GM21528 (cell line): Measurements from ENCODE around the gene LIG1.

ENCODE experiments used
- ATAC-seq: cut with Tn5 transposase; IDR thresholded peaks from one replicate; pipeline ENCODE4 v1.9.1; 2021; ENCODE audit warnings: mild to moderate bottlenecking, moderate library complexity; ENCODE audit not compliant: unreplicated experiment, low FRiP score

Gene LIG1

DNA sequence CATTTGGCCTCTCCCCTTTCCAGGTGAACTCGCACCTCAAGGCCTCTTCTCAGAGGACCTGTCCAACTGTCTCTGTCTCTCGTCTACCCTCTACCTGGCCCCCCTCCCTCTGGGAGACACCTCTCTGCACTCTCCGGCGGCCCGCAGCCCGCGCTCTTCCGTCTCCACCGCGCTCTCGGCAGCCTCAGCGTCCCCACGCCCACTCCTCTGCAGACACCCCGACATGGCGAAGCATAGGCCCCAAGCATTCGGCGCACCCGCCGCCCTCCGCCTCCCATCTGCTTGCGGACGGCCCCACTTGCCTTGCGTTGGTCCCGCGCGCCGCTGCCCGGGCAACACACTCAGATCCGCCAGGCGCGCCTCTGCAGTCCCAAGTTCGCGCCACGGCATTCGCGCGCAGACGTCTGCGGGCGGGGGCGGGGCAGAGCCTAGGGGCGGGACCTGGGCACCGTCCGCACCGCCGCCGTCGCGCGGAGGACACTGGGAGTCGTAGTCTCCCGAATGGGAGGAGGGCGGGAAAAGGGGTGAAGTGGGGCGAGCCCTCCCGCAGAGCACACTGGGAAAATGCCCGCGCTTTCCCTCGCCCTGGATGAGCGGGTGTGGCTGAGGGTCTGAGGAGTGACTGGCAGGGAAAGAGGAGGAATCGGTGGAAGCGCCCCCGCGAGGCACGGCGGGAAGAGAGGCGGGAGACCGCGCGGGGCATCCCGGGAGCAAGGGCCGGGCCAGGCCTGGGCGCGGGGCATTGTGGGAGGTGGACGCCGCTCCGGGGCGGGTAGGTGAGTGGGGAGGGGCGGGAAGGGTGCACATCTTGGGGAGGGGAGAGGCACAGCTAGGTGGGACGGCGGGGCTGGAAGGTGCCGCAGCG lies at the start of gene LIG1, which contains the start of gene ZSWIM9:
LIG1 (minus strand) TSS at position 406 of the 865 bp plus-strand sequence. CDS start 4,778 bp downstream, outside the sequence.
ZSWIM9 (plus strand) TSS at position 742 of the 865 bp plus-strand sequence. CDS start 1,123 bp downstream, outside the sequence.
- peak; percentile 80 for ATAC-seq

DNA sequence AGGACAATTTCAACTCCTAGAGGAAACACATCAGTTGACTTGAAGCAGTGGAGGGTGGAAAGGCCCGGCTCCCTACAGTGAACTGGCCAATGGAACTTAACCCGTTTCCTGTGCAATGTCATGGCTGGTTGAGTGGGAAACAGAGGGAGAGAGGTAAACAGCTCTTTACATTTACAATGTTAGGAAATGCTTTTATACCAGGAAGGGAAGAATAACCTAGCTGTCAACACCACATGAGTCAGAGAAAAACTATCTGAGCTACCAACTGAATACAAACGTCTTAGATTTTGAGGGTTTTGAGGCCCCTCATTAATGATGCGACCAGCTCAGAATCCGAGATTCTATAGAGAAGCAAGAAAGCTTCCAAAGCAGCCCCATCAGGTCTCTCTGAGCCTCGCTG lies 48.9 kb upstream of the LIG1 start:
- no peak for ATAC-seq

DNA sequence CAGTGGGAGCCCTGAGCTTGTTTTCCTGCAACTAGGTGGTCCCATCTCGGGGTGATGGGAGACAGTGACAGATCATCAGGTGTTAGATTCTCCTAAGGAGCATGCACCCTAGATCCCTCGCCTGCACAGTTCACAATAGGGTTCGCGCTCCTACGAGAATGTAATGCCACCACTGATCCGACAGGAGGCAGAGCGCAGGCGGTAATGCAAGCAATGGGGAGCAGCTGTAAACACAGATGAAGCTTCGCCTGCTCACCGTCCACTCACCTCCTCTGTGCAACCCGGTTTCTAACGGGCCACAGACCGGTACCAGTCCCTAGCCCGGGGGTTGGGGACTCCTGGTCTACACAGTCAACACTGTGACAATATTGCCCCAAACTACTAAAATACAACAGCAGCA lies 46.8 kb upstream of the LIG1 start:
- ATAC-seq, result no peak

DNA sequence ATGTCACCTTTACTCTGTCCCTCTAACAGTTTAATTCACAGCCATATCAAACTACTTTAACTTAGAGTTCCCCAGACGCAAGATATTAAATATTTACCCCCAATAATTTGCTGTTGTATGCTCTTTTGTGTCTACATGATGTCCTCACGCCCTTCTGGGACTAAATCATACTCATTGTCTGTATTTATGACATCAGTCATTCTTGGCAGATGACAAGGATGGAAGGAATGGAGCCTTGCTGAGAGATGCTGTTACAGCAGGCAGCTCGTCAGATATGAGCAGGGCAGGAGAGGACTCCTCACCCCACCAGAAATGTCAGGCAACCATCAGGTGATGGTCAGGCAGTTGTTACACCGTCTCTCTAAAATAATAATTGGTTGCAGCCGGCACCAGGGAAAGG lies 43.8 kb upstream of the LIG1 start:
- no peak for ATAC-seq

GRCh38 chr19:48210005-48210404 lies 39.9 kb upstream of the LIG1 start:
- no peak for ATAC-seq

GRCh38 chr19:48206397-48207093 lies 36.4 kb upstream of the LIG1 start:
- no peak for ATAC-seq

- ATAC-seq, result peak; percentile 86
Observed at GRCh38 chr19:48203794-48204628, 33.9 kb upstream of the LIG1 start.

DNA sequence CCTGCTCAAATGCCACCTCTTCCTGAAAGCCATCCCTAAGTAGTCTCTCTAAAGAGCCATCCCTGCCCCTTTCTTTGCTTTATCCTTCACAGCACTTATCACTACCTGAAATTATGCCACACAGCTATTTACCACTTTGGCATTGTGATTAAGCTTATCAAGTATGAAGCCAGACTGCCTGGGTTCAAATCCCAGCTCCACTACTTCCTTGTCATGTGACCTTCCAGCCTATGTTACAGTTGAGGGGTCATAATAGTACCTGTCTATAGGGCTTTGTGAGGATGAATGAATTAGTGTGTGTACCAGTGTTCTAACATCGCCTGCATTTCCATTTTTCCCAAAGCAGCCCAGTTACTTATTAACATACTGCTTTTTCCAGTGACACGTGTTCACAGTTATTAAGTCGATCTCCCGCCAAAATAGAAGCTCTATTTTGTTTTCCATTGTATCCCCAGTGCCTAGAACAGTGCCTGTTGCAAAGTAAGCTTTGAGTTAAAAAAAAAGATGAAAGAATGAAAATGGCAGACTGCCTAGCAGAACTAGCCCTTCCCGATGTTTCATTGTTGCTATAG lies 33.2 kb upstream of the LIG1 start:
- no peak for ATAC-seq

DNA sequence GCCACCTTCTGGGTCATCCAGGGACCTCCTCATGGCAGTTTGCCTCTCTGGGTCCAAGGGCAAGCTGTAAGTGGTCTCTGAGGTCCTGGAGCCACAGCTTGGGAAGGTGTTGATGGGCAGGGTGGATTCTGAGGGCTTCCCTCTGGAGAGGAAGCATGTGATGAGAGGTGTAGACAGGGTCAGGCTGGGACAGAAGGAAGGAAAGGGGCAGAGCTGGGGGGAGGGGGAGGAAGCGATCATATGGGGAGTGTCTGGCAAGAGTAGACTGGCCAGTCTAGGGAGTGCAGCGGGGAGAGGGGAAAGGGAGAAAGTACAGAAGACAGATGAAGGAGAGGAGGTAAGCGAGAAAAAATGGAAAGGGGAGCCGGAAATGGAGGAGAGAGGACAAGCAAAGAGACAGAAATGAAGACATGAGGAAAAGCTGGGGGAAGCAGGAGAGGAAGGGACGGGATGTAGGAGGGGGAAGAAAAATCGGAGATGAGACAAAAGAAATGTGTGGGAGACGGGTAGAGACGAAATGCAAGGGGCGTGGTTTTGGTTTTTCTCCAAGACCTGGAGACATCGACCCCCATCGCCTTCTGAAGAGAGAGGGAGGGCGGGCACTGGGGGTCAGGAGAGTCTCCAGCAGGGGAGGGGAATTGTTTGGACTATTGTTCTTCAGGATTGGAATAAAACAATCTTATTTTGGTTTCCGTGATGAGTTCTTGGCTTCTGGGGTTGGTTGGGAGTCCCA lies 27.0 kb upstream of the LIG1 start:
- no peak for ATAC-seq

- ATAC-seq, result no peak
Observed at GRCh38 chr19:48196321-48196763, 26.2 kb upstream of the LIG1 start.

- no peak for ATAC-seq
Observed at GRCh38 chr19:48194844-48195830, 25.0 kb upstream of the LIG1 start.

- ATAC-seq, result no peak
Observed at GRCh38 chr19:48194041-48194843, 24.1 kb upstream of the LIG1 start.

GRCh38 chr19:48192750-48193149 lies 22.6 kb upstream of the LIG1 start:
- ATAC-seq, result no peak

GRCh38 chr19:48190885-48191284 lies 20.7 kb upstream of the LIG1 start:
- no peak for ATAC-seq

DNA sequence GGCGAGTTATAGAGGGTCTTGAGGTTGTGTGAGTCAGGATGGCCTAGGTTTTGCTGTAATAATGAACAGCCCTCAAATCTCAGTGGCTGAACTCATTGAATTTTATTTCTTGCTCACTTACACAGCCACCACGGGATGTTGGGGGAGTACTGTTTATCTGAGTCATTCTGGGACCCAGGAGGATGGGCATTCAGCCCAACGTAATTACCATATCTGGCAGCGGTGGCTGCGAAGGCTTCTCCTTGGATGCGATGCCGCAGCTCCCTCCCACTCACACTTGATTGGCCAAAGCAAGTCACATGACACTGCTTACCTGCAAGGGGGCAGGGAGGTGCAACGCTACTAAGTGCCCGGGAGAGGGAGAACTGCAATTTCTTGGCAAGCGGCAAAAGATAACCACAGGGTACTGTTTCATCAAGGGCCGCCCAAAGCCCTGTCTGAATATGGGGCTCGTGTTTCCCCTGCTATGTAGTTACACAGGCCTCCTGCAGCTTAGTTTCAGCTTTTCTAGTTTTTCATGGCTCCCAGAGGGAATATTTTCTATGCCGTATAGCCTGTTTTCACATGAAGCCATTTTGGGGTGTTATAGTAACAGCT lies 20.2 kb upstream of the LIG1 start:
- ATAC-seq, result no peak

DNA sequence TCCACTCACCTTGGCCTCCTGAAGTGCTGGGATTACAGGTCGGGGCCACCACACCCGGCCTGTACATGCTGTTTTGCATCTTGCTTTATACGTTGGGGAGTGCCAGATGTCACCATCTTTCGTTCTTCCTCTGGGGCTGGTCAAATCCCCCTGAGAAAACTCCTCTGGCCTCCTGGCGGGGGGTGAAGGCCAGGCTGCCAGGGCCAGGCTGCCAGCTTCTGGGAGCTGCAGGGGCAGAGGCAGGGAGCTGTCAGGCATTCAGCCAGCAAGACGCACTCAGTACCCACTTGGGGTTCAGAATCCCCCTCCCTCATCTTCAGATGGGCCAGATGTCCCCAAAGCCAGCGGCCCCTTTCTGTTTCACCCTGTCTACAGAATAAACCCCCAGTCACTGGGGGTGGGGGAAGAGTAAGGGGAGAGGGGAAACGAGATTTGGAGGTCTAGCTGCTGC lies 16.4 kb upstream of the LIG1 start:
- ATAC-seq, result no peak

DNA sequence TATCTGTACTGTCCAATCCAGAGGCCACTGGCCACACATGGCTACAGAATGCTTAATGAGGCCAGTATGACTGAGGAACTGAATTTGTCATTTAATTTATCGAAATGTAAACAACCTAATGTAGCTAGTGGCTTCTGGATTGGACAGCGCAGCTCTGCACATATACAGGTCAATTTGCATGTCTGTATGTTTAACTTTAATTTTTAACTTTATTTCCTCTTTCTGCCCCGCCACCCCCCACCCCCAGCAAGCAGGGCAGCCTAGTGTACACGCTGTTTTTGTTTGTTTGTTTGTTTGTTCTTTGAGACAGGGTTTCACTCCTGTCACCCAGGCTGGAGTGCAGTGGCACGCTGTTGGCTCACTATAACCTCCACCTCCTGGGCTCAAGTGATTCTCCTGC lies 15.9 kb upstream of the LIG1 start:
- no peak for ATAC-seq
